Mucosa of stomach (tissue), 1 donor: ENCODE results near the gene TMEM182.

ENCODE experiments used
- H3K27me3 ChIP-seq: one replicate; pipeline ENCODE4 v1.7.0; 2013; ENCODE audit warnings: mild to moderate bottlenecking, low read length; ENCODE audit not compliant: control insufficient read depth, insufficient read depth
- H3K36me3 ChIP-seq: one replicate; pipeline ENCODE4 v1.7.0; 2013; ENCODE audit warnings: low read length; ENCODE audit not compliant: control insufficient read depth, insufficient read depth
- H3K4me1 ChIP-seq: one replicate; pipeline ENCODE4 v1.7.0; 2013; ENCODE audit warnings: mild to moderate bottlenecking, low read length; ENCODE audit not compliant: control insufficient read depth, insufficient read depth
- H3K4me3 ChIP-seq: one replicate; pipeline ENCODE4 v1.7.0; 2013; ENCODE audit warnings: low read length
- H3K9ac ChIP-seq: one replicate; pipeline ENCODE4 v1.7.0; 2013; ENCODE audit warnings: mild to moderate bottlenecking, low read length, moderate library complexity
- H3K9me3 ChIP-seq: one replicate; pipeline ENCODE4 v1.7.0; 2013; ENCODE audit warnings: mild to moderate bottlenecking, low read length, moderate library complexity; ENCODE audit not compliant: control insufficient read depth
- donor health status: Pancreatic carcinoma.

Gene TMEM182

GRCh38 chr2:102815285-102815684 is 53.5 kb downstream of the TMEM182 start:
- Histone ChIP-seq H3K36me3 (no peaks in the 10 kb centered on the region), H3K4me3 (no peak overlapping the region), H3K9me3 (no peaks in the 10 kb centered on the region), H3K9ac (no peak overlapping the region), H3K27me3 (no peaks in the 10 kb centered on the region), H3K4me1 (no peaks in the 10 kb centered on the region)

GRCh38 chr2:102826904-102827303 is 65.1 kb downstream of the TMEM182 start:
- H3K9ac ChIP-seq = no peak overlapping the region

GRCh38 chr2:102832789-102833188 is 71.0 kb downstream of the TMEM182 start:
- Histone ChIP-seq H3K4me1 (no peaks in the 10 kb centered on the region), H3K4me3 (no peak overlapping the region), H3K9me3 (no peaks in the 10 kb centered on the region), H3K36me3 (no peaks in the 10 kb centered on the region), H3K9ac (no peak overlapping the region), H3K27me3 (no peaks in the 10 kb centered on the region)

More at GRCh38 chr2:102826904-102827303, 65.1 kb downstream of the TMEM182 start:
- no peaks in the 10 kb centered on the region for H3K36me3 ChIP-seq
- no peaks in the 10 kb centered on the region for H3K9me3 ChIP-seq
- H3K27me3 ChIP-seq = no peaks in the 10 kb centered on the region
- no peaks in the 10 kb centered on the region for H3K4me1 ChIP-seq
- no peak overlapping the region for H3K4me3 ChIP-seq

GRCh38 chr2:102834523-102835273 is 72.9 kb downstream of the TMEM182 start:
- Histone ChIP-seq H3K9ac (no peak overlapping the region), H3K36me3 (no peaks in the 10 kb centered on the region), H3K4me3 (no peak overlapping the region), H3K27me3 (no peaks in the 10 kb centered on the region), H3K9me3 (no peaks in the 10 kb centered on the region), H3K4me1 (no peaks in the 10 kb centered on the region)

GRCh38 chr2:102837626-102838198 is 75.9 kb downstream of the TMEM182 start:
- Histone ChIP-seq H3K27me3 (no peaks in the 10 kb centered on the region), H3K9ac (no peak overlapping the region), H3K4me1 (no peaks in the 10 kb centered on the region), H3K4me3 (no peak overlapping the region), H3K36me3 (no peaks in the 10 kb centered on the region), H3K9me3 (no peaks in the 10 kb centered on the region)

GRCh38 chr2:102839668-102840388 is 78.0 kb downstream of the TMEM182 start:
- Histone ChIP-seq H3K4me3 (no peak overlapping the region), H3K27me3 (no peaks in the 10 kb centered on the region), H3K4me1 (no peaks in the 10 kb centered on the region), H3K9me3 (no peaks in the 10 kb centered on the region), H3K36me3 (no peaks in the 10 kb centered on the region), H3K9ac (no peak overlapping the region)

- H3K9ac ChIP-seq = no peak overlapping the region
- H3K4me3 ChIP-seq = no peak overlapping the region
- H3K27me3 ChIP-seq = no peaks in the 10 kb centered on the region
- no peaks in the 10 kb centered on the region for H3K9me3 ChIP-seq
- H3K4me1 ChIP-seq = no peaks in the 10 kb centered on the region
- H3K36me3 ChIP-seq = no peaks in the 10 kb centered on the region
Measured at GRCh38 chr2:102841107-102841840, 79.4 kb downstream of the TMEM182 start.

- H3K4me3 ChIP-seq = no peak overlapping the region
- H3K9ac ChIP-seq = no peak overlapping the region
- no peaks in the 10 kb centered on the region for H3K4me1 ChIP-seq
- H3K36me3 ChIP-seq = no peaks in the 10 kb centered on the region
- H3K9me3 ChIP-seq = no peaks in the 10 kb centered on the region
- no peaks in the 10 kb centered on the region for H3K27me3 ChIP-seq
Measured at GRCh38 chr2:102843764-102844443, 82.1 kb downstream of the TMEM182 start.

- Histone ChIP-seq H3K36me3 (no peaks in the 10 kb centered on the region), H3K9me3 (no peaks in the 10 kb centered on the region), H3K27me3 (no peaks in the 10 kb centered on the region), H3K4me3 (no peak overlapping the region), H3K9ac (no peak overlapping the region), H3K4me1 (no peaks in the 10 kb centered on the region)
Measured at GRCh38 chr2:102844911-102845310, 83.1 kb downstream of the TMEM182 start.

- no peaks in the 10 kb centered on the region for H3K4me1 ChIP-seq
- H3K9me3 ChIP-seq = no peaks in the 10 kb centered on the region
- no peak overlapping the region for H3K9ac ChIP-seq
- H3K27me3 ChIP-seq = no peaks in the 10 kb centered on the region
- no peaks in the 10 kb centered on the region for H3K36me3 ChIP-seq
- H3K4me3 ChIP-seq = no peak overlapping the region
Measured at GRCh38 chr2:102848366-102848839, 86.6 kb downstream of the TMEM182 start.

- H3K9ac ChIP-seq = no peak overlapping the region
- H3K4me3 ChIP-seq = no peak overlapping the region
- H3K27me3 ChIP-seq = no peaks in the 10 kb centered on the region
- no peaks in the 10 kb centered on the region for H3K4me1 ChIP-seq
- no peaks in the 10 kb centered on the region for H3K9me3 ChIP-seq
- H3K36me3 ChIP-seq = no peaks in the 10 kb centered on the region
Measured at GRCh38 chr2:102850888-102851287, 89.1 kb downstream of the TMEM182 start.
